GM21529 (cell line): Measurements from ENCODE around the gene SHANK2.

Experiments
- ATAC-seq: cut with Tn5 transposase; IDR thresholded peaks from one replicate; pipeline ENCODE4 v1.9.1; 2021; ENCODE audit not compliant: unreplicated experiment

SHANK2 gene

DNA sequence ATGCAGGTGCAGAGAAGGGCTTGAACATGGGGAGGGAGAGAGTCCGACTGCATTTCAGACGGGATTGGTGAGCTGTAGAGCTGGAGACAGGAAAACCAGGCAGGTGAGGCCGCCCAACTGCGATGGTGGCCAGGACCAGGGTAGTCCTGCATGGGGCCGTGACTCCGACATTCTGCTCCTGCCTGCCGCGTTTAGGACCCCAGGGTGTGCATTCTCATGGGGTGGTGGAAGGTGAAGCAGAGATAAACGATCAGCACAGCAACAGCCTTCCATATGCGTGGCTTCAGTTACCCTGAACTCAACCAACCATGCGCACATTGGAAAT lies 29.3 kb downstream of the SHANK2 start:
- ATAC-seq = no peak

DNA sequence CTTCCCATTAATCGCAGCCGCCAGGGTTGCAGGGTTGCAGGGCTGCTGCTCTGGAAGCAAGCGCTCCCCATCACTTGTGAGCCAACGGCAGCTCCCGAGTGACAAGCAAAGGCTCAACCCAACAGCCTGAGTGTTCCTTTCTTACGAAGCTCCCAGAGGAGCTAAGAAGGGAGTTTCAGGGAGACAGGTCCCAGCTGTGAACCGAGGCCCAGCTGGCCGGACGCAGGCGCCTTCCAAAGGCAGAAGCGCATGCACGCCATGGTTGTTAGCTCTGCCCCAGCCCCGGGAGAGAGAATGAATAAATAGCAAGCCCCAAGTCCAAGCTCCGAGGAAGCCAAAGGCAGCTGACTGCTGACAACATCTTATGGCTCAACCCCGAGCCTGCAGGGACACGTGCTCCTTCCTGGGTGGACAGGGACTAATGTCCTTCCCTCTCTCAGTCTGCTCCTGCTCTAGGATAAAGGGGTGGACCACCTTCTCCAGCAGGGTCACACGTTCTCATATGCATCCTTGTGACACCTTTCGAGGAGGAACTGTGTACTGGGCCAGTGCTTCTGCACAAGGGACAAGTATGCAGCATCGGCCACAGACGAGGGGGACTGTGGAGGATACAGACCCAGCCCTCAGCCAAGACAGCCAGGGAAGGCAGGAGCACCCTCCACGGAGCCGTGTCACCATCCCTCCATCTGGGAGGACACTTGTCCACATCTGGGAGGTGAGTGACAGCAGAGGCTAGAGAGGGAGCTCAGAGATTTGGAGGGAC lies 29.9 kb downstream of the SHANK2 start:
- no peak for ATAC-seq

DNA sequence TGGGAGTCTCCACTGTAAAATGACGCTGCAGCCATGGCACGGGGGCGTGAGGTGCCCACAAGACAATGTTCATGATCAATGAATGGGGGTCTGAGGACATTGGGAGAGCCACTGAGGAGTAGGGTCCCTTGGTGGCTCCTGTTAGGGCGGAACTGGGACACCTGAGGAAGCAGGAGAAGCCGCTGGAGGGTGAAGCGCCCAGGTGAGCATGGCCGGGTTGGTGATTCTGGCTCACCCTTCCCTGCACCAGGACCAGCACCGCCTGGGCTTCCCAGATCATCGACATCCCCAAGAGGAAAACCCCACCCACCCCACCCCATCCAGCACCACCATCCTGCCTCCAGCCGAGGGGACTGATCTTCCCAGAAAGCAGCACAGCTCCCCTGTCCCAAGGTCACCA lies 30.6 kb downstream of the SHANK2 start:
- no peak for ATAC-seq

DNA sequence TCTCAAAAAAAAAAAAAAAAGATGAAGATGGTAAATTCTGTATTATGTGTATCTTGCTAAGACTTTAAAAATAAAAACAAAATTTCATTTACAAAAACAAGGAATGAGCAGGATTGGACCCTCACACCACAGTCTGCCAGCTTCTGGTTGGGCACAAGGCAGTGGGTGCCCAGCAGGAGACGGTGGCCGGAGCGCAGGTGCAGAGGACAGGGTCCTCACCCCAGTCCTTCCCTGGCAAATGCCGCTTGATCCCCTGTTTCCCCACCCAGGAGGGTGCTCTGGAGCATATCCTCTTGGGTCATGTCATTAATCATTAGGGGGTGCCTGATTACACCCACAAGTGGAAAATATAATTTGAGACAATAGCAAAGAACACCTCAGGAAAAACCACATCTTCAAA lies 31.2 kb downstream of the SHANK2 start:
- no peak for ATAC-seq

DNA sequence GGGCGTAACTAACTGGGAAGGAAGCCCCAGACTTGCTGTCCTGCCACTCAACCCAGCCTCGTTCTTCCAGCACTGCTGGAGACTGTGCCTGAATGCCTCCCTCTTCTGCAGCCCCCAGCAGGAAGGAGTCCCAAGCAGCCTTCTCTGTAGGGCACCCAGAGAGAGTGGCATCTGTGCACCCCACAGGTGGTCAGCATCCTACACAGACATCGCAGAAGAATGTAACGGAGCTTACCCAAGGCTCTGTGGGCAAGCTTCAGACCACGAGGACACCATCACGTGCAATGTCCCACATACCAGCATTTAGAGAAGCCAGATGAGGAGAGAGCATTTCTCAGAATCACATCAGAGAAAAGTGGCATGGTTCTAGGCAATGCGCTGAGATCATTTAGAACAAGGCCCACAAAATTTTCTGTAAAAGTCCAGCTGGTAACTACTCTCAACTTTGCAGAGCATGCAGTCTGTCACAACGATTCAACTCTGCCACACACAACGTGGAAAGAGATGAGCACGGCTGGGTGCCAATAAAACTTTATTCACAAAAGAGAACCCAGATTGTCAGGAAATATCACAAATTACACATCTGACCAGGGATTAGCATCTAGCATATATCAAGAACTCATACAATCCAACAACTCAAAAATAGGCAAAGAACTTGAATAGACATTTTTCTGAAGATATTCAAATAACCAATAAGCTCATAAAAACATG lies 33.4 kb downstream of the SHANK2 start:
- no peak for ATAC-seq

DNA sequence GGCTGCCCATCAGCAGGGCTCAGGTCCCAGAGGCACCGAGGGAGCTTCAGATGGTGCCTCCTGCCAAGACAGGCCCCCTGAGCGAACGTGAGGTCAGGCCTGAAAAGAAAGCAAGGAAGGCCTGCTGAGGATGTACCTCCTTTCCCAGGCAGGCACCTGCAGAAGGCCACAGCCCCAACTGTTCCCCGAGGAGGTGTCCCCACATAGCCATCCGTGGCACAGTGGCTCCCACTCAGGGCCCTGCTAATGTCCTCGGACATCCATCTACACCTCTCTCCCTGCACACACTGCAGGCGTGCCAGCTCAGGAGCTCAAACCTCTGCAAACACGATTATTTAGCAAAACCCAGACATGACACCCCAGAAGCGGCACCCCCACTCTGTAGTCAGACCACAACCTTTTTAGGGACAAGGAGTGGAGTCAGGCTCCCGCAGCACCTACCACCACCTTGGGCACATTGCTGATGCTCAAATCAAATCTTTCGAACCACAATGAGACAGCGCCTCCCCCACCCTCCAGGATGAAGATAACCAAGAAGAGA lies 36.9 kb downstream of the SHANK2 start:
- ATAC-seq = no peak

DNA sequence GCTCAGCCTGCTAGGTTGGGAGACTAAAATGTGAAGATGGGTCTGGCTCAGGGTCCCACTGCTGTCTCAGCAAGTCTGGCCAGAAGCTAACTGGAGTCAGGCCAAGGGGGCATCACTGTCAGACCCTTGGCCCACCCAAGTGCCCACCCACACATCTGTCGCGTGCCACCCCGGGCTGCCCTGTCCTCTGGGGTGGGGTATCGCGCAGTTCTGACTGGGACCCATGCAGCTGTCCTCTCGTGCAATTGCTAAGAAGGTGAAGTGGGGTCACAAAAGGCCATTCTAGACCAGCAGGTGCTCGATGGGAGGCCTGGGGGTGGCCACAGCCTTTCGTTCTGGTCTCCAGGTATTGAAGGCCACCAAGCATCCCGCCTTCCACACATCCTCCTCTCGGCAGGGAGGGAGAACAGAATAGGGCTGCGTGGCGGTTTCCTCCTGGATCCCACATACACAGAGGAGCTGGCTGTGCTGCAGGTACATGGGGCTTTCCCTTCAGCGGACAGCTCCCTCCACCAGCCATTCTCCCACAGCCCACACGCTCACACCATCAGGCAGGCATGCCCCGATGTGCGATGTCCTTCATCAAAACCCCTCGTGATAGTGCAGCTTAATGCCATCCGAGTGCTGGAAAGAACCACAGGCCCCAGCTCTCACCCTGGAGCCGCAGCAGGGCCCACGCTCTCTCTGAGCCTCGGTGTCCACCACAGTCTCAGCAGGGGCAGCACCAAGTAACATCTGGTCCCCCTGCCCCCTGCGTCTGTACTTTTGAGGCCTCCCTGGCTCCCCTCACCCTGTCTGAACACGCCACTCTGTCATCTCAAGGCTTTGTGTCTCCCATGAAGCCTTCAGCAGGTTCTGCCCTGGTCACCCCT lies 37.6 kb downstream of the SHANK2 start:
- ATAC-seq = no peak

DNA sequence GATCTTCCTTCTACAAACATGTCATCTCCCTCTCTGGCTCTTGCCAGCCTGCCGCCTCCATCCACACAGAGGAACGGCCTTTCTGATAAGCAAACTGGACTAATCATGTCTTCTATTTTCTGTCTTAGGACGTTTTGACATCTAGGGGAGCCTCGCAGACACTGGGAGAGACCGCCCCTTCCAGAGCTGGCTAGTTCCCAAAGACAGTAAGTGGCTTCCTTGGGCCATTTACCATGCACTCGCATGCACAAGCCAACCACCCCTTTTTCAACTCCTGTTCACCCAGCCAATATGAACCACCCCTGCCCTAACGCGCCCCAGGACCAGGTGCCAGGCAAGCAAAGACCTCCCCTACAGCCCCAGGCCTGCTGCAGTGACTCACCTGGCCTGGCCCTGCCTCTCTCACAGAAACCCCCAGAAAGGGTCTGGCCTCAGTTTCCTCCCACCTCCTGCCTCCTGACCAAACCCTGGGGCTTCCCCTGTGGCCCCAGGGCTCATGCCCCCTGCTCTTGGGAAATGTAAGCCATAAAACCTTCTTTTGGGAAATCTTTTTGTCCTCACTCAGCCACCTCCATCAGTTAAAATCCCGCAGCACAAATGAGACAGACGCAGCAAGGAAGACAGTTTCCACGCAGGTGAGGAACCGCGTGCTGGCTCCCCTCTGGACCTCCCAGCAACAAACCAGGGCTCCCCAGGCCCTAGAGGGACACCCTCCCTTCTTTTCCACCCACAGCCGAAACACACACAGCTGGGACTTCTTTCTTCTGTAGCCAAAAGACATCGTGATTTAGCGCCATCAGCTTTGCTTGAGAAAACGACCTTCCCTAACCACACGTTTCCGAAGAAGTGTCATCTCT lies 38.5 kb downstream of the SHANK2 start:
- ATAC-seq = no peak

DNA sequence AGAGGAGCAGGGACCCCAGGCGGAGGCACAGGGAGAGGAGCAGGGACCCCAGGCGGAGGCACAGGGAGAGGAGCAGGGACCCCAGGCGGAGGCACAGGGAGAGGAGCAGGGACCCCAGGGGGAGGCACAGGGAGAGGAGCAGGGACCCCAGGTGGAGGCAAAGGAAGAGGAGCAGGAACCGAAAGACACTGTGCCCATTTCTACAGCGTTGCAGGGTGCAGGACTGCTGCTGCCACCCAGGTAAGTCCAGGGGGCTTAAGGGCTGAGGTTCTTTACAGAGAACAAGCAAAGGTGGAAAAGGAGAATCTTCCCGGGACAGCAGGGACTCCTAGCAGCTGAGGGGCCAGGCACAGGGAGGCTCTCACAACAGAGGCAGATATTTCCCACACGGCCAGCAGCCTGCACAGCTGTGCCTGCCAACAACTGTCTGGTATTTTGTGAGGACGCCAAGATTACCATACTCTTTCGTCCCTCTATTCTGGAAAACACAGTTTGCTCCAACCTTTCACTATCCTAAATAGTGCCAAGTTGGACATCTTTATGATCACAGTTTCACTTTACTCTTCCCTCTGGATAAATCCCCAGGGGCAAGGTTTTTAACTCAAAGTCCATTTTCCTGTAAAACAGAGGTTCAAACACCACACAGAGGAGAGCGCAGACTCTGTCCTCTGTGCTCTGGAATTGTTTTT lies 39.4 kb downstream of the SHANK2 start:
- ATAC-seq = no peak

DNA sequence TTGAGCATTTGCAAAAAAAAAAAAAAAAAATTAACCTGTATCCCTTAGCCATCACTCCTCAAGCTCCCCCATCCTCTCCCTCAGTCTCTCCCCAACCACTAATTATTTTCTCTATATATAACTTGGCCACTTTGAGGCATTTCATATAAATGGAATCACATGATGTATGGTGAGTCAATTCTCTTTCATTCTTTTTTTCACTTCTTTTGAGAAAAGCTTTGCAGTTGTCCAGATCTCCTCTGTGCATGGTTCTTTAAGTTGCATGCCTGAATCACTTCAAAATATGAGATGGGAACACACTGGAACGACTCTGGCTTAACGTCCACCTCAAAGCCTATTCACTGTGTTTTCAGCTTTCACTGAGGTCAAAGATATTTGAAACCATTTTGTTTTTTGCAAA lies 40.7 kb downstream of the SHANK2 start:
- ATAC-seq = no peak

DNA sequence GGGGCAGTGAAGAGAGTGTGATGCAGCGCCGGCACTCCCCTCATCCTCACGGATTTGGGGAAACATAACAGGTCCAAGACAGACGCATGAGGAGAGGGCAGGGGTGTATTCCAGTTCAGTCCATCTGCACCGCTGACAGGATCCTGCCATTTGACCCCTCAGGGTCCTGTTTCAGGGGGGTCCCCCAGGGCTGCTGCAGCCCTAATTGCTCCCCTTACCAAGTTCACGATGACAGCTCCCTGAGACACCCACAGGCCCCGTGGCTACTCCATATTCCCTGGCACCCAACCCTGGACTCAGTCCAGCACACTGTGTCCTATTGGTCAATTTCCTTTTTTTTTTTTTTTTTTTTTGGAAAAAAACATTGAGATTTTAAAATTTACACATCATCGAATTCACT lies 41.5 kb downstream of the SHANK2 start:
- no peak for ATAC-seq

DNA sequence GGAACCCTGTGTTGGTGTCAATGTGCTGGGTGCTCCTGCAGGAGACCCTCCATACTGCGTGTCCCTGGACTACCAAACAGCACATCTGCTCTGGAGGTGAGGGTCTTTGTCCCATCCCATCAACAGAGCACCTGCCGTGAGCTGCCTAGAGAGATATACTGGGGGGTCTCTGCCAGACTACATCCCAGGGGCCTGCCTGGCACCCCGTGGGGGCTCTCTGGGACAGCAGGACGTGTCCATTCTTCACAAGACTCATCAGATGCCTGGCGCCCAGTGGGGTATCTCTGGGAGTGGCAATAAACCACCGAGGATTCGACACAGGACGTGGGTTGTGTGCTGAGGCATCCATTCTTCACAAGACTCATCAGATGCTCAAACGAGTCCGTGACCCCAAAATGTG lies 42.7 kb downstream of the SHANK2 start:
- no peak for ATAC-seq

DNA sequence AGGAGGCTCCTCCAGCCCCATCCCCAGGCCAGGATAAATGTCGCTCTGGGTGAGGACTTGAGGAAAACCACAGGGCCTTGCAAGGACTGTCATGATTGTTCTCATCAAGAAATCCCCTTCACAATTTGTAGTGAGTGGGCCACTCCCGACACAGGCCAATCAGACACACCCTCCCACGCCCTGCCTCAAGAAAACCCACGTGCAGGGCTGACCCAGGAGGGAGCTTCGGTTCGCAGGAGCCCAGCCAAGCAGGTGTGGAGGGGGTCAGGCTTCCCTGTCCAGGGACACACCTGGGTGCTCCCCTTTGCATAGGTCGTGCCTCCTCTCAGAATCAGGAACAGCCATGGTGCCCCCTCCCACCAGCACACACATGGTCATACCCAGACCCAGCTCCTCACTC lies 43.2 kb downstream of the SHANK2 start:
- ATAC-seq = no peak

DNA sequence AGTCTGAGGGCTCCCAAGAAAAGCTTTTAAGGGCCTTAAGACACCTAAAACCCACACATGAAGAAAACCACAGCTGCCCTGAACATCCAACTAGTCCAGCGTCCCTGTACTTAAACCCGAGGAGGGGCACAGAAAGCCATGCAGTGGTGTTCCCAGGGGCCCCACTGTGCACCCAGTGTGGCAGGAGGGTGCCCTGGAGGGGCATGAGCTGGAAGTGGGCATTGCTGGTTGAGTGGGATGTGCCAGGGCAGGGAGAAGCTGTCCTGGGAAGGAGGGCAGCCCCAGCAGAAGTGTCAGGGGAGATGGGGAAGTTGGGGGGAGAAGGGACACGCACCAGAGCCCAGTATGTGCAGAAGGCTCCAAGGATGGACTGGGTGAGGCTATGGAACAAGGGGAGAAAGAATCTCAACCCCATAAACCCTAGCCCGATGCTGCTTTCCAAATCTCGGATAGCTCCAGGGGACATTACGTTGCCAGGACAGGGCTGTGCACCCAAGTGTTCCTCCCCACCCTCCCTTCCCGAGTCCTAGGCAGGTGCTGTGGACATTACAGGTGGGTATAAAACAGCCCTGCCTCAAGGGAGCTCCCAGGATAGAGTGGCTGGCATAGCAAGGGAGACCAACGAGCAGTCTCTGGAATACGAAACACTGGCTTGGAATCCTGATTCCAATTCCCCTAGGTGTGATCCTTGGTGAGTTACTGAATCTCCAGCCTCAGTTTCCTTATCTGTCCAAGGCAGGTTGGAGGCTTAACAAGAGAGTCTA lies 44.2 kb downstream of the SHANK2 start:
- ATAC-seq = no peak

DNA sequence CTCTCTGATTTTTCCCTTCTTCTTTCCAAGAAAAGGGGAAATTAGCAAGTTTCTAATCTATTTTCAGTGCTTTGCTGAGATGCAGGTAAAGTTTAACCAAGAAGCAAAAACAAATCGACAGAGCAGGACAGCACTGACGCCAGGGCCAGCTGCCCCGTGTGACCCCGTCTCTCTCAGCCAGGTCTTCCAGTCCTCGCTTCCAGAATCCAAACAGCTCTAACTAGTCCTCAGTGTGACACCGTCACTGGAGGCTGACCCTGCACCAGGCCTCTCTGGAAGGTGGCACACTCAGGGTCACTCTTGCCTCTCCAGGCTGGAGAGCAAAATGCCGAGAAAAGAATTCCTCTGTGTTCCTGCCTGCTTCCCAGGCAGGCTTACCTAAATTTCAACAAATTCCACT lies 44.8 kb downstream of the SHANK2 start:
- ATAC-seq = no peak

DNA sequence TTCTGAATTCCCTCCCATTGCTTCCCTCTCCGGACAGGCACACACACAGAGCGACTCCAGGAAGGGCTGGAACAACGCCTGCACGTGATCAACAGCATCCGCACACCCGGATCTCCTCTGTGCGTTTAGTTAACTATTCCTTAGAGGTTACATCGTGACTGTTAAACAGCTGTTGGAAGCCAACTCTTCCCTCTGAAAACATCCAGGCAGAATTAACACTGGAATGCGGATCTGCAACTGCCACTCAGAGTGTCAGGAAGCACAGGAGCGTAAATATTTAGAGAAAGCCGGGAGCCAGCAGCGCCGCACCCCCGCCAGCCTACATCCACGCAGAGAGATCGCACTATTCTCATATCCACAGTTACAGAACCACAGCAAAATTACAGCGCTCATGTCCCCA lies 46.2 kb downstream of the SHANK2 start:
- no peak for ATAC-seq

DNA sequence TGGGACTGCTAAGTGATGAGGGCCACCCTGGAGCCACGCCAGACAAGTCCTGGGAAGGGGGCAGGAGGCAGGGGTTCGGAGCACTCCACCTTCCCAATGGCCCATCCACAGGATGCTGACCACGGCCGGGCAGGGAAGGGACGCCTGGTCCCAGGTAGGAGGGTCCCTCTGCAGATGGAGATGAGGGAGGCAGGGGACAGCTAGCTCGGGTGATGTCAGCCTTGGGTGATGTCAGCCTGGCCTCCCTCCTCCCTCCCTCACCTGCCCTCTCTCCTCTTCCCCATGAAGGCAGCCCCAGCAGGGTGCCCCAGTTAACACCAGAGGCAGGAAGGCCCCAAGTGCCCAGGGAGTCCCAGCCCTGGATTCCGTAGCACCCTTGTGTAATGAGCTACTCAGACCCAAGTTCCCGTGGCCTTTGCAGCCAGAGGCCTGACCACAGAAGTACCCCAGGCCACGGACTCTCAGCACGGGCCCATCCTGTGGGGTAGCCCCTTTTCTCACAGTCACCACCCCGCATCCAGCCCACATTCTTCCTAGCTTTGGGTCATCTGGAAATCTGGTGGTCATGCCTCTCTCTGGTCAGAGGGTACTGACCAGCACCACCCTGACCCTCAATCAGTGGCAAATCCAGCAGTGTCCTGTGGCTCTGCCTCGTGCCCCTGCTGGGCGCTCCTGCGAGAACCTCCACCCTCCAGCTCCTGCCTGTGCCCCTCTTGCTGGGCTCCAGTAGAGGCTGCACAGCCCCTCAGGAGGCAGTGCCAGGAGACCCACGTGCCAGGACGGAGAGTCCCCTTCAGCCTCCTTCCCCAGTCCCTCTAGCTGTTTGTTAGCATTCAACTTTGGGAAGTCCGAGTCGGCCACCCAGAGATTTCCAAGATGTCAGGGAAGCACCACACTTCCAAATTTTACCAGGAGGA lies 47.4 kb downstream of the SHANK2 start:
- no peak for ATAC-seq

DNA sequence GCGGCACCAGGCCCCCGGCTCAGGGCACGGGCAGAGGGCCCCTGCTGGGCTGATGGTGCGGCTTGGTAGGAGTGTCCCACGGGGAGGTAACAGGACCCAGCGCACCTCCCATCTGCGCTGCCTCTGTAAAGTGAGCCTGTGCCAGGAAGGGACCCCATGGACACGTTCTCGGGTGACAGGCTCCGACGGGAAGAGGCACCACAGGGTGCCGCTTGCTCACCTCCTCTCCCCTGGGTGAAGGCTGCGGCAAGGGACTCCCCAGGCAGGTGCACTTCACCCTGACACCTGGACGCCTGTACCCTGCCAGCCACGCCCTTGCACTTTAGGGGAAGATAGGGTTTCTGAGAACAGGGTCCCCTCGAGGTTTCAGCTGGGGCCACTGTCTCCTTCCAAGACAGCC lies 48.1 kb downstream of the SHANK2 start:
- ATAC-seq = no peak
